RPMI8226 (cell line): ENCODE measurements around the gene FARSA.
A peak's percentile ranks its signal among the peaks of the same experiment; 100 is the strongest.
"Not testable (repeated sequence)": the region's sequence is repeated elsewhere in the genome, so short reads cannot be mapped to it uniquely, and the experiment has no call there.

ENCODE experiments used
- DNase-seq: peaks from one replicate; pipeline ENCODE4 v3.0.0-alpha.2; 2015

Gene FARSA

DNA sequence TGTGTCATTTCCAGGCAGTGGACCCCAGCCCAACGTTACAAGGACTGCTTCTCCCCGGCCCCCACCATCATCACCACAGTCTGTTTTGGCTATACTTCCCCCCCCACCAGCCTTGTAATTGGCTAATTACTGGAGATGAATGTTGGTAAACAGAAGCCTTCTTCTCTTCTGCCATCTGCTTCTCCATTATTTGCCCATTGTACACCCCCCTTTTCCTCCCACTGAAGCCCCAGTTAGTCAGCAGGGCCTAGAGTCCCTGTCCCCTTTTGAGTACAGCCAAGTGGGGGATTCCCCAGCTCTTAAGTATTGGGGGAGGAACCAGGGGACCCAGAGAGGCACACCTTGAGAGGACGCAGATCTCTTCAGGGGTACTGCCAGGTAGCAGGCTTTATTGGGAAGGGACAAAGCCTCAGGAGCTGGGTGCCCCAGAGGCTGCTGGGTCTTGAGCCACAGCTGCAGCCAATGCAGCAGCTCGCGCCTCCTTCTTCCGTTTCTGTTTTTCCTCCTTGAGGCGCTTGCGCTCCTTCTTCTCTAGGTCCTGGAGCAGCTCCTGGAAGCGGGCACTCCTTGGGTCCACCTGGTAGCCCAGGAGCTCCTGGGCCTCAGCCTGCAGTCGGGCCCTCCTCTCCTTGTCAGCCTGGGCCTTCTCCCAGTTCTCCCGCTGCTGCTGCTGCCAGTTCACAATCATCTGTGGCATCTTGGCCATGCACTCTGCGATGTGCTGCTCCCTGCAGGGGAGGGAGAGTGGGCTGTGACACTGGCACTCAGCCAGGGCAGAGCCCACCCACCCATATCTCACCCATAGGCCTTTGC, 20.5 kb upstream of the FARSA start:
- no peak for DNase-seq

DNA sequence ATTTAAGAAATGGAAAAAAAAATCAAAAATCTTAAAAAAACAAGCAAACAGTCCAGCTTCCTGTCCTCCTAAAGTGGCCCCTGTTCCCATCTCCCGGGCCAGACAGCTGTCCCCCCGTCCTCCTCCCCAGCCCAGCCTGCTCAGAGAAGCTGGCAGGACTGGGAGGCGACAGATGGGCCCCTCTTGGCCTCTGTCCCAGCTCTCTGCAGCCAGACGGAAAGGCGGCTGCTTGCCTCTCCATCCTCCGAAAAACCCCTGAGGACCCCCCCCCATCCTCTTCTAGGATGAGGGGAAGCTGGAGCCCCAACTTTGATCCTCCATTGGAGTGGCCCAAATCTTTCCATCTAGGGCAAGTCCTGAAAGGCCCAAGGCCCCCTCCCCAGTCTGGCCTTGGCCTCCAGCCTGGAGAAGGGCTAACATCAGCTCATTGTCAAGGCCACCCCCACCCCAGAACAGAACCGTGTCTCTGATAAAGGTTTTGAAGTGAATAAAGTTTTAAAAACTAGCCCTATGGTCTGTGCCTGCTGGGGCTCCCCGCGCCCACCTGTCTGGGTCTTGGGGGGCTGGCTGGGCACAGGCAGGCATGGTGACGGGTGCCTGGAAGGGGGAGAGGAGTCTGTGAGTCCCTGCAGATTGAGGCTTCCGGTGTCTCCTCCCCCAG, 19.8 kb upstream of the FARSA start:
- no peak for DNase-seq

DNA sequence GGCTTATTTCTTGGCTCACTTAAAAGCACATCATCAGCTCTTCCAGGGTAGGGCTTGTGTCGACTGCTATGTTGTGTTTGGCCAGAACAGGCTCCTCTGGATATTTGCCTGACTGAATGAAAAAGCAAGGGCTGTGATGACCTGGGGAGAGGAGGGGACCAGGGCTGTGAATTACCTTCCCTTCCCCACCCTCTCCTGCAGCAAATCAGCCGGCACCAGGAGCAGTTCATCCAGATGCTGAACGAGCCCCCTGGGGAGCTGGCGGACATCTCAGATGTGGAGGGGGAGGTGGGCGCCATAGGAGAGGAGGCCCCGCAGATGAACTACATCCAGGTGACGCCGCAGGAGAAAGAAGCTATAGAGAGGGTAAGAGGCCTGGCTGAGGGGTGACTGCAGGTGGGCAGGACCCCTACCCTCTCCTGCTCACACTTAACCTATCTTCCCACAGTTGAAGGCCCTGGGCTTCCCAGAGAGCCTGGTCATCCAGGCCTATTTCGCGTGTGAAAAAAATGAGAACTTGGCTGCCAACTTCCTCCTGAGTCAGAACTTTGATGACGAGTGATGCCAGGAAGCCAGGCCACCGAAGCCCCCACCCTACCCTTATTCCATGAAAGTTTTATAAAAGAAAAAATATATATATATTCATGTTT, 19.1 kb upstream of the FARSA start:
- no peak for DNase-seq

DNA sequence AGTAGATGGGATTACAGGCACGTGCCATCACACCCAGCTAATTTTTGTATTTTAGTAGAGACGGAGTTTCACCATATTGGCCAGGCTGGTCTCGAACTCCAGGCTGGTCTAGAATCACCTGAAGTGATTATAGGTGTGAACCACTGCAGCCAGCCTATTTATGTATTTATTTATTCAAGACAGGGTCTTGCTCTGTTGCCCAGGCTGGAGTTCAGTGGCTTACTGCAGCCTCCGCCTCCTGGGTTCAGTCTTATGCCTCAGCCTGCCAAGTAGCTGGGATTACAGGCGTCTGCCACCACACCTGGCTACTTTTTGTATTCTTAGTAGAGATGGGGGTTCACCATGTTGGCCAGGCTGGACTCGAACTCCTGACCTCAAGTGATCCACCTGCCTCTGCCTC, 18.5 kb upstream of the FARSA start:
- not testable (repeated sequence) for DNase-seq

DNA sequence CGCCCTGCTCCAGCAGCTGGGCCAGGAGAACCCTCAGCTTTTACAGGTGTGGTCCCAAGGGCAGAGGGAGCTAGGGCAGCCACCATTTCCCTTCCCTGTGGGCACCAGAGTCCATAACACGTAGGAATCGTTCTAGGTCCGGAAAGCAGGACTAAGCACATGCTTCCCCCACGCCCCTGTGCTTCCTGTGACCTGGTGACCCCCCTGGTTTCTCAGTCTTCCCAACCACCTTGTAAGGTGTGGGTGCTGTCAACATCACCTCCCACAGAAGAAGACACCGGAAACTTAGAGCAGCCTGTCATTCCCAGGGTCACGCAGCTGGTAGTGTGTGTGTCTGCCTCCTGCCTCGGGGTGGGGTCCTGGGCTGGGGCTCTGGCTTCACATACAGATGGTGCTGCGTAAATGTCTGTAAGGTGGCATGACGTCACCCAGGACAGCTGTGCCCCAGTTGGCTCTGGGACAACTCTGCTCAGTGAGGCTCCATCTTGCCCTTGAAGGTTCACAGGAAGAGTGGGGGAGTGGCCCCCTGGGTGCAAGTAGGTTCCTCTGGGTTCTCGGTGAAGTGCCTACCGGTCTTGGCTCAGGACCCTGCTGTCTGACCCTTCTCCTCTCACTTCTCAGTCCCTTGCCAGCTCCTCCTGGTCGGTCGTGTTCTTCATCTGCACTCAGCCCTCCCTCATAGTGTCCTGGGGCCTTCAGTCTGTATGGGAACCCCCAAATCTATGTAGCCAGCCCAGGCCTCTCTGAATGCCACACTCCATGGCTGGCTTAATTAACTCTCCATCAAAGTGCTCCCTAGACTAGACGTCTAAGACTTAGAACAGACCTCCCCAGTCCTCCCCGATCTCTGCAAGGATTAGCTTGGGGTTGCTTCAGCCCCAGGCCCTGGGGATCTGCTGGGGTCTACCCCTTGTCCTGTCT, 16.1 kb upstream of the FARSA start:
- DNase-seq = no peak

DNA sequence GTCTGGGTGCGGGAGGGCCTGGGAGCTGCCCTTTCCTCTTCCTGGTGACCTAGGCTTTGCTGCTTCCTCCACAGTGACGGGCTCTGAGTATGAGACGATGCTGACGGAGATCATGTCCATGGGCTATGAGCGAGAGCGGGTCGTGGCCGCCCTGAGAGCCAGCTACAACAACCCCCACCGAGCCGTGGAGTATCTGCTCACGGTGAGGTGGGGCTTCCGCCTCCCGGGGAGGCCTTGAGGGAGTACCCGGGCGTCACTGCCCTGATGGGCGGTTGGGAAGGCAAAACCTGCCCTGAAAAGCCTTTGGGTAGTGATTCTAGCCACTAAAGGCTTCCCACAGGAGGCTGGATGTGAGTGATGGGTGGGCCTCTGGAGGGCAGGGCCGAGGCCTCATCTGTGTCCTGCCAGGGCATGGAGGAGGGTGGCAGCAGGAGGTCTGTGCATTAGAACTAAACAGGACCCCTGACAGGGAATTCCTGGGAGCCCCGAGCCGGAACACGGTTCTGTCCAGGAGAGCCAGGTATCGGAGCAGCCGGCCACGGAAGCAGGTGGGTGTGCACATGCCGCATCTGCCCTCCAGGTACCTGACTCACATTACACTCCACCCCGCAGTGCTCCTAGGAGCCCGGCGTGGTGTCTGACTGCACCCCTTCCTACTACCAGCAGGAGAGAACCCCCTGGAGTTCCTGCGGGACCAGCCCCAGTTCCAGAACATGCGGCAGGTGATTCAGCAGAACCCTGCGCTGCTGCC, 15.3 kb upstream of the FARSA start:
- no peak for DNase-seq

DNA sequence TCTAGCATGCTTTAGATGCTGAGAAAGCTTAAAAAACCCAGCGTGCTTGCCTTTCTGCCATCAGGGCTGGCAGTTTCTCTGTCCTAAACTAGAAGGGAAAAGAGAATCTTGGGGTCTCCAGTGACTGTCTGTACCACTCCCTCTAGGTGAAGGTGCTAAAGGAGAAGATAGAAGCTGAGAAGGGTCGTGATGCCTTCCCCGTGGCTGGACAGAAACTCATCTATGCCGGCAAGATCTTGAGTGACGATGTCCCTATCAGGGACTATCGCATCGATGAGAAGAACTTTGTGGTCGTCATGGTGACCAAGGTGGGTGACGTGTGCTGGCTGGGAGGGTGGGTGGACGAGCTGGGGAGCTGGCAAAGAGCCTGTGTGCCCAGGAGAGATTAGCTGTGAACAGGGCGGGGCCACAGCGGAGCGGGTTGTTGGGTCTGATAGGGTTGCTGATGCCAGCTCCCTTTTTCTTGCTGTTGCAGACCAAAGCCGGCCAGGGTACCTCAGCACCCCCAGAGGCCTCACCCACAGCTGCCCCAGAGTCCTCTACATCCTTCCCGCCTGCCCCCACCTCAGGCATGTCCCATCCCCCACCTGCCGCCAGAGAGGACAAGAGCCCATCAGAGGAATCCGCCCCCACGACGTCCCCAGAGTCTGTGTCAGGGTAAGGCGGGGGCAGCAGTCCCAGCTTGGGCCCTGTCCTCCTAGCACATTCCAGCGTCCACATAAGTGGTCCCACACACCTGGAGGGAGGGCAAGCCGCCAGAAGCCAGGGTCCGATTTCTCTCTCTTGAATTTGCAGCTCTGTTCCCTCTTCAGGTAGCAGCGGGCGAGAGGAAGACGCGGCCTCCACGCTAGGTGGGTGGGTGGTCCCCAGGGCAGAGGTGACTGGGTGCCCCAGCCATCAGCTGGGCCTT, 14.4 kb upstream of the FARSA start:
- DNase-seq = no peak

DNA sequence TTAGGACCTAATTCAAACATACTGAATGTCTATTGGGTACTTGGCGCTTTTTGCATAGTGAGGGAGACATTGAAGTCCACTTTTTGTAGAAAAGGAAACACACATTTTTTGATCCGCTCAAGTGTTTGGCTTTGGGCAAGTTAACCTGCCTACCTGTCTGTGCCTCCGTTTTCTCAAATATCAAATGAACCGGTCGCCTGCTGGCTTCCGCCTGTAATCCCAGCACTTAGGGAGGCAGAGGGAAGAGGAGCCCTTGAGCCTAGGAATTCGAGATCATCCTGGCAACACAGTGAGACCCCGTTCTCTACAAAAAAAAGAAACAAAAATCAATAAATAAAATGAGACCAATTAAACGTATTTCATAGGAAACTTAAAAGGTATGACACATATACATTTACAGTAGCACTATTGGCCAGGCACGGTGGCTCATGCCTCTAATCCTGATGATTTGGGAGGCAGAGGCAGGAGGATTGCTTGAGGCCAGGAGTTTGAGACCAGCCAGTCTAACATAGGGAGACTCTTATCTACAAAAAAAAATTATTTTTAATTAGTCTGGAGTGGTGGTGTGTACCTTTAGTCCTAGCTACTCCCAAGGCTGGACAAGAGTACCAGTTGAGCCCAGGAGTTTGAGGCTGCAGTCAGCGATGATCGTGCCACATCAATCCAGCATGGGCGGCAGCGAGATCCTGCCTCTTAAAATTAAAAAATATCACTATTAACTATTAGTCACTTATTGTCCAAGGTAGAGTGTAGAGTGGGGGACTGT, 13.4 kb upstream of the FARSA start:
- DNase-seq = no peak

DNA sequence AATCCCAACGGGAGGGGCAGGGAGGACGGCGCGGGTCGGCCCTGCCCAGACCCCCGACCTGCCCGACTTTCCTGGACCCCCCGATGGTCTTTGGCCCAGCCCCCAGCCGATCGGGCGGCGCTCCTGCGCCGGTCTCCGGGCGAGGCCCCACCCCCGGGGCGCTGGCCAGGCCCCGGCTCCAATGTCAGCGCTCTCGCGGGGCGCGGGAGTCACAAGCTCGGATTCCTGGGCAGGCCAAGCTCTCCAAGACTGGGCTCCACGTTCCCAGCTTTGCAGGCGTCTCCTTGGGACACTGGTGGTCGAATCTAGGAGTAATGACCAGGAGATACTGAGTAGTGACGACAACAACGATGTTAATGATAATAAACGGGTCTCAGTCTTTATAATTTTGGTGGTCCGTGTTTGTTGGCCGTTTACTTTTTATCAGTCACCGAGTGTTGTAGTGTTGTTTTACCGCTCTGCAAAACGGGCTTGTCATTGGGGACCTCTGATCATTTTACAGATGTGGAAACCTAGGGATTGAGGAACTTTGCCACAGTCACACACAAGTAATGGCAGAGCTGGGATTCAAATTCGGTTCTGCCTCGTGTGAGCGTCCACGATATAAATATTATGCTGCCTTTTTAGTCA, 12.7 kb upstream of the FARSA start:
- DNase-seq = peak; percentile 63

DNA sequence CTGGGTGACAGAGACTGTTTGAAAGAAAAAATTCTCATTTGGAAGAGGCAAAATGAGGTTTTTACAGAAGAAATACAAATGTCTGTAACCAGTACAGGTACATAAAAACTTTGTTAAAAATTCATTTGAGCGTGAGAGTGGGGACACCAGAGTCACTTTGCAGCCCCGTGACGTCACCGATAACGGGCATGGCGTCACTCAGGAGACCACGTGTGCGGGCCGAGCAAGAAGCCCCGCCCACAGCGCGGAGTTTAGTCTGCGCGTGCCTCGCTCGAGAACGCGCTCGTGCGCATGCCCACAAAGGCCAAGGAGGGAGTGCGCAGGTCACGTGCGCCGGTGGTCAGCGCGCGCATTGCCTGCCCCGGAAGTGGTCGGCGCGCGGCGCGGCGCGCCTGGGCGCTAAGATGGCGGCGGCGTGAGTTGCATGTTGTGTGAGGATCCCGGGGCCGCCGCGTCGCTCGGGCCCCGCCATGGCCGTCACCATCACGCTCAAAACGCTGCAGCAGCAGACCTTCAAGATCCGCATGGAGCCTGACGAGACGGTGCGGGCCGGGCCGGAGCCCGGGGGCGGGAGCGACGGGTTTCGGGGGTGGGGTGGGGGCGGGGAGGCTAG, 12.1 kb upstream of the FARSA start, which contains the start of gene RAD23A:
Gene RAD23A, plus strand, starts transcription at position 384 of the 613 bp plus-strand sequence. Its CDS starts 87 bp downstream, at position 471.
- peak; percentile 99 for DNase-seq

DNA sequence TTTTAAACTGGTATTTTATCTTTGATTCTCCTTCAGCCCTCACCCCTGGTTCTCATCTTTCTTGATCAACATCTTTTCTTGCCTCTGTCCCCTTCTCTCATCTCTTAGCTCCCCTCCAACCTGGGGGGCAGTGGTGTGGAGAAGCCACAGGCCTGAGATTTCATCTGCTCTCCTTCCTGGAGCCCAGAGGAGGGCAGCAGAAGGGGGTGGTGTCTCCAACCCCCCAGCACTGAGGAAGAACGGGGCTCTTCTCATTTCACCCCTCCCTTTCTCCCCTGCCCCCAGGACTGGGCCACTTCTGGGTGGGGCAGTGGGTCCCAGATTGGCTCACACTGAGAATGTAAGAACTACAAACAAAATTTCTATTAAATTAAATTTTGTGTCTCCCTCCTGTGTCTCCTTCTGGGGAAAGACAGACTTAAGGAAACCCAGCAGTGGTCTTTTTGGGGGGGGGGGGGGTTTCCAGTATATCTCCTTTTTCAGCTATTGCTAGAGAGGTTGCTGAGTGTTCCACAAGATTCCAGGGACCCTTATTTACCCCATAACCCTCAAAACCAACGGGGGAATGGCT, 10.7 kb upstream of the FARSA start:
- no peak for DNase-seq

DNA sequence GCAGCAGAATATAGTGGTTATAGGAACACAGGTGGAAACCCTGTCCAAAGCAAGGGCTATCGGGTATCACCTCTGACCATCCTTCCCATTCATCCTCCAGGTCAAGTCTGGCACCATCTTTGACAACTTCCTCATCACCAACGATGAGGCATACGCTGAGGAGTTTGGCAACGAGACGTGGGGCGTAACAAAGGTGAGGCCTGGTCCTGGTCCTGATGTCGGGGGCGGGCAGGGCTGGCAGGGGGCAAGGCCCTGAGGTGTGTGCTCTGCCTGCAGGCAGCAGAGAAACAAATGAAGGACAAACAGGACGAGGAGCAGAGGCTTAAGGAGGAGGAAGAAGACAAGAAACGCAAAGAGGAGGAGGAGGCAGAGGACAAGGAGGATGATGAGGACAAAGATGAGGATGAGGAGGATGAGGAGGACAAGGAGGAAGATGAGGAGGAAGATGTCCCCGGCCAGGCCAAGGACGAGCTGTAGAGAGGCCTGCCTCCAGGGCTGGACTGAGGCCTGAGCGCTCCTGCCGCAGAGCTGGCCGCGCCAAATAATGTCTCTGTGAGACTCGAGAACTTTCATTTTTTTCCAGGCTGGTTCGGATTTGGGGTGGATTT, 10.0 kb upstream of the FARSA start:
- DNase-seq = no peak

DNA sequence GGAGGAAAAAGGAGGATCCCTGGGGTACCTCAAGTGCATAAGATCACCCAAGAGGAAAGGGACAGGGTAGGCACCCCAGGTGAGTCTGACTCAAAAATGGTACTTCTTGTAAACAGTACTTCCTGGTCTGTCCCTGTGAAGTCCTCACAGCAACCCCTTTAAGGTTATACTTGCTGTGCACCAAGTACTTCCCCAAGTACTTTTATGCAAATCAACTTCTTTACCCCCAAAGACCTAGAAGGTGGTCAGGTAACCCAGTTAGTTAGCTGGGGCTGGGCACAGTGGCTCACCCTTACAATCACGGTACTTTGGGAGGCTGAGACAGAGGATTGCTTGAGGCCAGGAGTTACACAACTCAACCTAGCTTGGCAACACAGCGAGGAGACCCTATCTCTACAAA, 7.4 kb upstream of the FARSA start:
- DNase-seq = no peak

DNA sequence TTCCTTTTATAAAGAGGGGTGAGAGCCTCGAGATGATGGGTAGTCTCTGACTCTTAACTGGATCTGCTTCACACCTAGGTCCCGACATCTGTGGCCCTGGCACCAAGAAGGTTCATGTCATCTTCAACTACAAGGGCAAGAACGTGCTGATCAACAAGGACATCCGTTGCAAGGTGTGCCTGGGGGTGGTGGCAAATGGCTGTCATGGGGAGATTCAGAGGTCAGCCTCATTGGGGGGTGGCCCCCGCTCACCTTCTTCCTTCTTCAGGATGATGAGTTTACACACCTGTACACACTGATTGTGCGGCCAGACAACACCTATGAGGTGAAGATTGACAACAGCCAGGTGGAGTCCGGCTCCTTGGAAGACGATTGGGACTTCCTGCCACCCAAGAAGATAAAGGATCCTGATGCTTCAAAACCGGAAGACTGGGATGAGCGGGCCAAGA, 6.5 kb upstream of the FARSA start:
- no peak for DNase-seq

DNA sequence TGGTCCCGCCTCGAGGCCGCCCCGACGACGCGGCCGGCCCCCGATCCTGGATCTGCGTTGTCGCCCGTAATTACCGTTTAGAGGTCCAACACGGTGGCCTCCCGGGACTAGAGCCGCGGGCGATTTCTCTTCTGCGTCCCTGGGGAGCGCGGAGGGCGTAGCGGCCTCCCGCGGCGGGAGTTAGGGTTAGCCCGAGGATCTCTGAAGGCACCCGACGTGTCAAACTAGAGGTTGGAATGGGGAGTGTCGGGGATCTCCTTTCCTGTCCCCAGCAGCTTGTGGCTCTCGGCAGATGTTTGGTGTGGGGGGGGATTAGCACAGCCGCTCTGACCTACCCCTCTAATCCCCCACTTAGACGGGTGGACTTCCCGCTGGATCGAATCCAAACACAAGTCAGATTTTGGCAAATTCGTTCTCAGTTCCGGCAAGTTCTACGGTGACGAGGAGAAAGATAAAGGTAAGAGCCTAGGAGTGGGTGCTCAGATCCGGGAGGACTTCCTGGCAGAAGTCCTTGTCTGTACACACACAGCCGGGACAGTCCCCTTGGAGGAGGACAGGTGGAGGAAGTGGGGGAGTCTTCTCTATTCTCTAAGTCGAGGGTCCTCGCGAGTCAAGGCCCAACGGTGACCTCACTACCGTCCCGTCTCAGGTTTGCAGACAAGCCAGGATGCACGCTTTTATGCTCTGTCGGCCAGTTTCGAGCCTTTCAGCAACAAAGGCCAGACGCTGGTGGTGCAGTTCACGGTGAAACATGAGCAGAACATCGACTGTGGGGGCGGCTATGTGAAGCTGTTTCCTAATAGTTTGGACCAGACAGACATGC, 5.5 kb upstream of the FARSA start:
- peak; percentile 65 for DNase-seq

DNA sequence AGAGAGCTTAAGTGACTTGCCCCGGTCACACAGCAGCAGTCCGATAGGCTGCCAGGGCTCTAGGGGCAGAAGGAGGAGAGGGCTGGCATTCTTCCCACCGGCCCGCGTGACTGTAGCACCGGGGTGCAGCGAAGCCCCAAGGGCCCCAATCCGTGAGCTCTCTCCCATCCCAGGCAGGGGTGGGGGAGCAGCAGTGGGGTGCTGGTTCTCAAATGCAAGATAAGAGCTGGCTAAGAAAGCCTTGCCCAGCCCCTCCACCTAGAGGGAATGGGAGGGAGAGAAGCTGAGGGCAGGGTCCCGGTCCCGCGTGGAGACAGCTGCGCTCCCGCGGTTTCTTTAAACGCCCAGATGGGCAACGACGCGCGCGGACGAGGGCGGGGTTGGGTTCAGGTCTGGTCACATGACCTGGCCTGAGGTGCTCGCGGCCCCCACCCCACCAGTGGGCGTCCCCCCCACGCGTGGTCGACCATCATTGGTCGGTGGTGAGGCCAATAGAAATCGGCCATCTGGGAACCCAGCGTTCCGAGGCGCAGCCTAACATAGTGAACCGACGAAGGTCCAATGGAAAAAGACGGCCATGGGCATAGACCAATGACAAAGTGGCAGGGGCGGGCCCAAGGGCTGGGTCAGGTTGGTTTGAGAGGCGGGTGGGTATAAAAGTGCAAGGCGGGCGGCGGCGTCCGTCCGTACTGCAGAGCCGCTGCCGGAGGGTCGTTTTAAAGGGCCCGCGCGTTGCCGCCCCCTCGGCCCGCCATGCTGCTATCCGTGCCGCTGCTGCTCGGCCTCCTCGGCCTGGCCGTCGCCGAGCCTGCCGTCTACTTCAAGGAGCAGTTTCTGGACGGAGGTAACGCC, 4.6 kb upstream of the FARSA start, which contains the start of gene CALR:
Gene CALR, plus strand, starts transcription at position 683 of the 852 bp plus-strand sequence. Its CDS starts 71 bp downstream, at position 754.
- DNase-seq = peak; percentile 100
